GM18870 (cell line): ENCODE results near the gene NOC4L.
"Not testable (repeated sequence)": the region's sequence is repeated elsewhere in the genome, so short reads cannot be mapped to it uniquely, and the experiment has no call there.

Source experiments
- ATAC-seq: cut with Tn5 transposase; IDR thresholded peaks from one replicate; pipeline ENCODE4 v1.9.1; 2021; ENCODE audit warnings: moderate library complexity; ENCODE audit not compliant: unreplicated experiment

NOC4L gene

DNA sequence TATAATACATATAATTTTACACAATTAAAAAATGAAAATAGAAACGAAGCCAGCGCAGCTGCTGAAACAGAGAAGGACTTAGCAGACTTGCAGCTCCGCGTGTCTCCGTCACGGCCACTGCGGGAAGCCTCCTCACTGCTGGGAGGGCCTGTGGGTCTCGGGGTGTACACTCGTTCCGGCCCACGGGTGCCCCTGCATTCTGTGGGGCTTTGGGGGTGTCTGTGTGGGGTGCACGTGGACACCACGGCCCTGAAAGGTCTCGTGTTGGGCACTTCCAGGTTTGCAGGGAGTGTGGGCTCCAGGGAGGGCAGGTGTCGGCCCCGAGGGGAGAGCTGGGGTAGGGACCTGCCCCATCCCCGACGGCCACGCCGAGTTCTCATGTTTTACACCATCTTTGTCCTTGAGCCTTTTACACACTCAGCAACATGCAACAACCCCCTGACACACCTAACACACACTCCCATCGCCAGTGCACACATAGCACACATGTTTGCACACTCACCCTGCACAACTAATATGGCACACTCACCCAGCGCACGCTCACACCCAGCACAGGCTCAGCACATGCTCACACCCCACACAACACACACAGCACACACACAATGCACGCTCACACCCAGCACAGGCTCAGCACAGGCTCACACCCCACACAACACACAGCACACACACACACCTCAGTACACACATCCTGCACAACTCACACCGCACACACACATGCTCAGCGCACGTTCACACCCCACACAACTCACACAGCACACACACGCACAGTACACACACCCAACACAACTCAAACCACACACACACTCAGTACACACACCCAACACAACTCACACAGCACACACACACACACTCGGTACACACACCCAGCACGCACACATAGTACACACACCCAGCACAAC lies 36.6 kb downstream of the NOC4L start:
- no peak for ATAC-seq

DNA sequence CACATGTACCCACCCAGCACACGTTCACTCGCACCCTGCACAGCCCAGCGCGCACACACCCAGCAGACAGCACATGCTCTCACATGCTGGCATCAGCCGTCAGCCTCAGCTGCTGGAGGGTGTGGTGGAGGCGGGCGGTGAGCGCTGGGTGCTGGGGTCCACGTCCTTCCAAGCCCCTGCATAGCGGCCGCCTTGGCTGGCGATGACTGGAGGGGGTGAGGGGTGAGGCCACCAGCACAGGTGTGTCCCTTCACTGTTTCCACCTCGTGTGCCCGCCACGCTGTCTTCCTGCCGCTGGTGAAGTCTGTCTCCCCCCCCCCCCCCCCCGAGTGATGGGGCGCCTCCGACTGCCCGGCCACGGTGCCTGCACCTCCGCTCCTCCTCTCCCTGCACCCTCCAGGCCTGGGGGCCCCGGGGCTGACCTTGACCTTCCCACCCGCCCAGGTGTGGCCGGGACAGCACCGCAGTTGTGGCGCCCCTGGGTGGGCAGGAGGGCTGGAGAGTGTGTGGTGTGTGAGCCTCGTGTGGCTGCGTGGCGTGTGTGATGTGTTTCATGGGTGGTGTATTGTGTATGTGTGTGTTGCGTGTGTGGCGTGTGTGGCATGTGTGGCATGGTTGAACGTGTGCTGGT lies 37.4 kb downstream of the NOC4L start:
- no peak for ATAC-seq

DNA sequence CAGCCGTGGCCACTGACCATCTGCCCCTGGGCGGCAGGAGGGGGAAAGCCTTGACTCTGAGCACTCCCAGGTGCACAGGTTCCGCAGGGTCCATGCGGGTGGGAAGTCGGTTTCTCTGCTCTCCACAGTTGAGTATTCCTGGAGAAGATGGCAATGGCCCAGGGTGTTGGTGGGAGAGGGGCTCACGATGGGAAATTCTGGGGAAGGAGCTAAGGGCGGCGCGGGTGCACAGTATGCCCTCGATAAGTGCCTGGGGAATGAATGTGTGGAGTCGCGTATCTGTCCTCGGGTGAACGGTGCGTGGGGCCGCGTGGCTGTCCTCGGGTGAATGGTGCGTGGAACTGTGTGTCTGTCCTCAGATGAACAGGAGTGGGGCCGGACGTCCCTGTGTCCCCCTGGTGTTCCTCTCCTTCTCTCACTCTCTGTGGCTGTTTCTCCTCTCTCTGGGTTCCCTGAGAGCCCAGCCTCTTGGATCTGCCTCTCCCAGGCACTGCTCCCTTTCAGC lies 38.0 kb downstream of the NOC4L start:
- ATAC-seq = no peak

DNA sequence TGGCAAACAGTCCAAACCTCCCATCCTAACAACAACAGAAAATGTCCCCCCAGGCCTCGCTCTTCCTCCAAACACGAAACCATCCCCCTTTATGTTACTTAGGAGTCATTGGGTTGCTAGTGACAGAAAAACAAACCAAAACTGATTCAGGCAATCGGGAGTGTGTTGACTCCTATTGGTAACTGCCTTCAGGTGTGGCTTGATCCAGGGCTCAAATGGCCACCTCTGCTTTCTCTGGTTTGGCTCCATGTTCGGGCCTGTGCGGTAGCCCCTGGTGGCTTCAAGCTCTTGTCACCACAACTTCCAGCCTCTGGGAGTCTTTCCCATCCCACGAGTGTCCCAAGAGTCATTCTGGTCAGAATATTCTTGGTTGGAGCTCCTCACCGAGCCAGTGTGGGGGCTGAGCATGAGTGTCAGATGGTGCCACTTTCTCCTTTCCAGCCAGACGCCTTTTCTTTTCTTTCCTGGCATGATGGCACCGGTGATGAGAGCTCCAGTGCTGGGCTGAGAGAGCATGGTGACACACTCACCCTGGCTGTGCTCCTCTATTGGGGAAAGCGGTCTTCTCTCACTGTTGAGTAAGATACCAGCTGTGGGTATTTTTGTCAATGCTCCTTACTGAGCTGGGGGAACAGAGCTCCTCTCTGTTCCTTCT lies 38.6 kb downstream of the NOC4L start:
- no peak for ATAC-seq

DNA sequence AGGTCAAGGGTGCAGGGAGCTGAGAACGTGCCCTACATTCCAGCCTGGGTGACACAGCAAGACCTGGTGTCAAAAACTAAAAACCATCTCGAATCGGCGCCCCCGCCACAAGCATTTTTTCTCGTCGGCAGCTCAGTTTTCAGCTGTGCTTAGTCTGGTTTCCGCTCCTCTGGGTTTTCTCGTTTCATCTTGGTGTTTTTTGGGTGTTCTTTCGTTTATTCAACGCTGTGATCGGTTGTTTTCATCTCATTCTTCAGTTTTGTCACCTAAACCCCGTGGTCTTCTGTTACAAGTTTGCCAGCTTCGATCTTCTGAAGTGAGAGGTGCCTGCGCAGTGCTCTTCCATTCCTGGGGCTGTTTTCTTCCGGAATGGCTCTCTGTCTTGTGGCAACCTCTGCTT lies 41.4 kb downstream of the NOC4L start:
- ATAC-seq = no peak

DNA sequence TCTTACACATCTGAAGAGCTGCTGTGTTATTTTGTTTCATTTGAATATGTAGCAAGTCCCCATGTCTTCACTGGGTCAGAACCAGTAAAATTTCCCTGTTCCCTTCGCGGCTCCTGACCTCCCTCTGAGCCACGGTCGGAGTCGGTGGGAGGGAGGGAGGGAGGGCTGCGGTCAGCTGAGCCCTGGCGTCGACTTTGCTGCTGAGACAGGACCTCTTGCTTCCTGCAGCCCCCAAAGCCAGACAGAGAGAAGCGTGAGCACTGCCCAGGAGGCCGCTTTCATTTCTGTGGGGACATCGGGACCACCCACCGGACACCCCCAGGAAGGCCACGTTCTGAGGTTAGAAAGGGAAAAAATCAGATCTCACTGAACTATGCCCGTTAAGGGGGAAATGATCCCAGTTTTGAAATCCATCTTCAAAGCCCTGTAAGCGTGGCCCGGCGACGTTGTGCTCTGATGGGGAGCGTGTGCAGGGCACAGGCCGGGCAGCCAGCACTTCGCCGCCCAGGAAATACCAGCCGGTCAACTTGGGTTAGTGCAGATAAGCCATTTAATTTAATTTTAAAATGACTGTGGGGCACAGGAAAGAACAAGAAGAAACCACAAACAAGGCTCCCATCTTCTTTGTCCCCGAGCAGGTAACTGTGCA lies 42.1 kb downstream of the NOC4L start:
- ATAC-seq = no peak

DNA sequence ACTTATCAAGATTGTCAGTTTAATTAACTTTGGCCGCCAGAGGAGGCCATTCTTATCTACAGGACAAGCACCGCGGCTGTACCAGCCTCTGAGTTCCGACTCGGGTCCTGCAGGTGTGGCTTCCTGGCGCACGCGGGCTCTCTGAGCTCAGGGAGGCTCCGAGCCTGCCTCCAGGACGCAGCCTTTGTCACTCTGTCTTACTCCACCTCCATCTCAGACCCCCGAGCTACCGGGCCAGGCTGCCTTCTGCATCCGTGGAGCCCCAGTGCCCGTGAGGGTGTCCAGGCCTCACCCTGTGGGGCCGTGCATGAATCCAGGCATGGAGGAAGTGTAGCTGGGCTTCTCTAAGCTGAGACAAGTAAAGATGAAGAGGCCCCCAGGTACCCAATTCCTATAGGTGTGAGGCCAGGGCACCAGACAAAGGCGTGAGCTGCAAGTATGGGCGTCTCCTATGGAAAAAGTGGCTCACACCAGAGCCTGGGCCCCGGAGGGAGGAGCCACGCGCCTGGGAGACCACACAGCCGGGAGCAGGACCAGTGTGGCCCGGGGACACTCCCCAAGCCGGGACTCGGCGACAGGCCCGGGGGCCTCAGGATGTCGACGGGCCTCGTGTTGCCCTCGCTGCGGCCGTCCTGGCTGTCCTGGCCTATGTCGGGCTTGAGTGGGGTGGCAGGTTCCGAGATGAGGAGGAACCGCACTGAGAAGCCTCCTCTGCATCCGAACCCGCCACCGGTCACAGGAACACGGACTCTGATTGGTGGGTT lies 42.8 kb downstream of the NOC4L start:
- no peak for ATAC-seq

DNA sequence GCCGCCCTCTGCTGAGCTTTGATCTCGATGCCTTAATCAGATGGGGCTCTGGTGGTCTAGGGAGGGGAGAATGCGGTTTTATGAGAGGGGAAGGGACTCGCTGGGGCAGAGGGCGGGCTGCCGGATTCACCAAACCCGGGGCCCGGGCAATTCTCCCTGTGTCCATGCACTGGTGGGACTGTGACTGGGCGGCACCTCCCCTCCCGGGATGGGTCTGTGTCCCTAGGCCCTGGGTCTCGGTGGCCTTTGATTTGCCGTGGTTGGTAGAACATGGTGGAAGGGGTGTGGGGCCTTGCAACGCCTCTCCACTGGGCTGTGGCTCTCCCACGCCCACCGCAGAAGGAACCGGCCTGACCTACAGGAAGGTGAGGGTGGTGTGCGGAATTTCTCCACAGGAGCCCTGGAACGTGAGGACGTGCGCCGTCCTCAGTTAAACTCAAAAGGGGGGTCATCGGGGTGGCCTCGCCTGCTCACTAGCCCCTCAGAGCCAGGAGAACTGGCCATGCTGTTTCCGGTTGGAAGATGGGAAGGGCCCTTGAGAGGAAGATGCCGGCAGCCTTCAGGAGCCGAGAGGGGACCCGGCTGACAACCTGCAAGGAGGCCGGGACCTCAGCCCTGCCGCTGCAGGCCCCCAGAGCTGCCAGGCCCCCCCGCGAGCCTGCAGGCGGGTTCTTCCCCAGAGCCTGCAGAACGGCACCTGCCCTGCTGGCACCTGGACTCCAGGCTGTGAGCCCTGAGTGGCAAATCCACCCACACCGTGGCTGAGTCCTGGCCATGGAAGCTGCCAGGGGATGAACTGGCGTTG lies 43.6 kb downstream of the NOC4L start:
- no peak for ATAC-seq

DNA sequence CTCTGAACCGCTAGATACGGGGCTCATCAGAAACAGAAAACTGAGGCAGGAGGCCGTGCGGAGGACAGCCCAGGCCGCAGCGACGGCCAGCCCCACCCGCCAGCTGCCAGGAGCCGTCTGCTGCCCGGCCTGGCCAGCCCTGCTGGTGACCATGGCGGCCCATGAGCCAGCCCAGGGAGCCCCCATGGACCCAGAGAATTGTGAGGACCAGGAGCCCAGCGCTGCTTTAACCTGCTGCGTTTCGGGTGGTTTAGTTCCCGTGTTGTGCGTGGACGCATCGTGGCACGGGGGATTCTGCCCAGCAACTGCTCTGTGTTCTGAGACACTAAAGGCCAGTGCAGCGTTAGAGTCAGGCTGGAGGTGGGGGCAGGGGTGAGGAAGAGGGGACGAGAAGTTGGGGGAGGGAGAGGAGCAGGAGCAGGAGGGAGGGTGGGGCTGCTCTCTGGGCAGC lies 44.2 kb downstream of the NOC4L start:
- ATAC-seq = no peak

DNA sequence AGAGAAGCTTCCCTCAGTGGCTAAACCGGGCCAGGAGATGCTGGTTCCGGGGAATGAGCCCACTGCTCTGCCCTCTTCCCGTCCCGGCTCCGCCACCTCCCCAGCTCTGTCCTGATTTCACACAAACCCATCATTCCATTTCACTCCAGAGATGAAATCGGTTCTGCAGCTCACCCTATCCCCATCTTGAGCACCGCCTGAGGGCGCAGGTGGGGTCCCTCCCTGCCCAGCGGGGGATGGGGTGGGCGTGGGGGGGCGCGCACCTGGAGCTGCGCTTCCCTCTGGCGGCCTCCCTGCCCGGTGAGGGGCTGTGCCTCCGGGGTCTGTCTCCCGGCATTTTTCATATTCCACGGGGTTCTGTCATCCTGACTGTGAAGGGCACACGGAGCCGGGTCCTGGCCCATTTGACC lies 44.7 kb downstream of the NOC4L start:
- ATAC-seq = no peak

DNA sequence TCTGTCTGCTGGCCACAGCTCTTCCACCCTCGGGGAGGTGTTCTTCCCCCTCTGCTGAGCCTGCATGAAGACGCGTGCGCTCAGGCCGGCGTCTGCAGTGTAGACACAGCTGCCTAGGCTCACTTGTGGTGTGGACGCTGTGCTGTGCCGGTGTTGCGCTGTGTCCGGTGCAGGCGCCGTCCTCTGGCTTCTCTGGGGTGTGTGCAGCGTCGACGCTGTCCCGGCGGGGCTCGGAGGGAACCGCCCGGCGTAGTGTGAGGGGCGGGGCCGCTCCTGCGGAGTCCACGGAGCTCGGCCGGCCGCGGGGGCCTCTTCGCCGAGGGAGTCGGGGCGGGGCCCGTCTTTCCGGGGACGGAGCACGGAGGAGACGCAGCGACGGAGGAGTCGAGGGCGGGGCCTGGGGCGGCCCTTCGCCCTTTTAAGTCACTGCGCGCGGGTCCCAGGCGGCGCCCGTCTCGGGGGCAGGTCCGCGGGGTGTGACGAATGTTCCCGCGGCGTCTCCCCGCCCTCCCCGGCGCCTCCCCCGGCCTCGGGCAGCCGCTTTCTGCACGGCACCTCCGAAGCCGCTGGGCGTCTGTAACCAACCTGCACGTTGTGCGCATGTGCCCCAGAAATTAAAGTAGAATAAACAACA lies 45.2 kb downstream of the NOC4L start:
- ATAC-seq = no peak

DNA sequence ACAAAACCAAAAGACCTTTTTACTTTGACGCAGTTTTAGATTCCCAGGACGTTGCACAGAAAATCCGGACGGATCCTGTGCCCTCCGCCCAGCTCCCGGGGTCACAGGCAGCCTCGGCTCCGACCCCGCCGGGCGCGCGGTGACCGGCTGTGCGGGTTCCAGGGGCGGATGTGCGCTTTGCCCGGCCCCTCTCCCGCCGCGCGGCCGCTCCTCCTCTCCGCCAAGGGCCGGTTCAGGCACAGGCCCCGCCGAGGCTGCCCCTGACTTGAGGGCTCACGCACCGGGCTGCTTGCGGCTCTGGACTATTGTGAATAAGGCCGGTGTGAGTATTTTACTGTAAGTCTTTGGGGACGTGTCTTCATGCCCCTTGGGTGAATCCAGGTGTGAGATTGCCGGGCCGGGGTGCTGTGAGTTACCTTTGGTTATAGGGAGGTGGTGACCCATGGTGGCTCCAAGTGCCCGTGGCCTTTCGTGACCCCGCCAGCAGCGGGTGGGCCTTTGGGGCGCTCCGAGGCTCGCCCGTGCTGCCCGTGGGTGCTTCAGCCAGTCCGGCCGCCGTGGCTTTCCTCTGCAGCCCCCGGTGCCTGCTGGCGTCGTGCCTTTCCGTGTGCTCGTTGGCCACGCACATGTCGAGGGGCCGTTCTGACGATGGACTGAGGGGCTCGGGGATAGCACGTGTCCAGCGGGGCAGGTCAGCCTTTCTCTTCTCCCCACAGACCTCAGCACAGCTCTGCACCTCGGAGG lies 45.9 kb downstream of the NOC4L start:
- ATAC-seq = no peak

DNA sequence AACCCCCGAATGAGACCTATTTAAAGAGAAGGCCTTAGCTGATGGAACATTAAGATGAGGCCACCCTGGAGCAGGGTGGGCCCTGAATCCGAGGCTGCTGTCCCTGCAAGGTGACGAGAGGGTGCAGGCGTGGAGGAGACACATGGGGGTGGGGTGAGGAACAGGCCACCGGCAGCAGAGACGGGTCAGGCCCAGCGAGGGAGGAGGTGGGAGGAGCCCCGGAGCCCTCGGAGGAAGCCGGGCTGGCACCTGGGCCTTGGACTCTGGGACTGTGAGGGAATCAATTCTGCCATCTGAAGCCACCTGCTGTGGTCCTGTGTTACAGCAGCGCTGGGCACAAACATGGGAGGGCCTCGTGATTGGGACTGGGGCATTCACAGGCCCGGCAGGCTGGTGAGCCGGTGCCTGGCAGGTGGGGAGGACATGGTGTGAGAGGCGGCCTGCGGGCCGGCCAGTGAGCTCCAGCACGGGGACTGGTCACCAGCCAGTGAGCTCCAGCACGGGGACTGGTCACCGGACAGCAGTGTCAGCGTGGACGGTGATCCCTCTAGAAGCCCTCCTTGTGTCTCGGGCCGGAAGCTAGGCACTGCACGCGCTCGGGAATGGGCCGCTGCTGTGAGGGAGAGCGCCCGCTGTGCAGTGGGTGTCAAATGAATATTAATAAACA lies 46.7 kb downstream of the NOC4L start:
- no peak for ATAC-seq

DNA sequence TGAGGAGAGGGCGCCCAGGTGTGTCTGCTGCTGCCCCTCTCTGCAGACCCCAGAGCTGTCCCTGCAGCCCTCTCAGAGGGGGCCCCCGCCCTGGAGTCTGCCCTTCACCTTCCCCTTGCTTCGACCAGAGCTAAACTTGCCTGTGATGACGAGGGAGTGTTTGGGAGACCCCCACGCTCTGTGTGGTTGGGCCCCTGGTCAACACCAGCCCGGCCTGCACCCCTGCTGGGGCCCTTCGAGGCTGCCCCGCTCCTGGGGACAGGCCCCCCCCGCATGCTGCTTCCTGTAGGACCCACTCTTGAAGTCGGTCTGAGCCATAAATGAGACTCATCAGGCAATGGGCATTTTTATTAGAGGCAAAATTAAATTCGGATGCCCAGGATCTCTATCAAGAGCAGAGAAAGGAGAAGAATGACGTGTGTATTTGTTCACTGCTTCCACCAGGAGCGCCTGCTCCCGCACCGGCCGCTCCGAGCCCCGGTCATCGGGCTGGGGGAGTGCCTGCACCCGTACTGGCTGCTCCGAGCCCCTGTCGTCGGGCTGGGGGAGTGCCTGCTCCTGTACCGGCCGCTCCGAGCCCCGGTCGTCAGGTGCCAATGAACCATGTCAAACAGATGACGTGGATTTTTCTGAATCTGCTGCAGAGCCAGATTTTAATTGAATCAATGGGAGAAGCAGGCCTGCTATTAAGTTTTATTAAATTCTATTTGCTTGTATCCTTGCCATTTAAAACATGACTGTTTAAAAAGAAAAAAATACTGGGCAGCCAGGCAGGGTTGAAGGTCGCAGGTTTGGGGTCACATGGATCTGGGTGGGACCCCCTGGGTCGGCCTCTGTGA lies 47.7 kb downstream of the NOC4L start:
- no peak for ATAC-seq

DNA sequence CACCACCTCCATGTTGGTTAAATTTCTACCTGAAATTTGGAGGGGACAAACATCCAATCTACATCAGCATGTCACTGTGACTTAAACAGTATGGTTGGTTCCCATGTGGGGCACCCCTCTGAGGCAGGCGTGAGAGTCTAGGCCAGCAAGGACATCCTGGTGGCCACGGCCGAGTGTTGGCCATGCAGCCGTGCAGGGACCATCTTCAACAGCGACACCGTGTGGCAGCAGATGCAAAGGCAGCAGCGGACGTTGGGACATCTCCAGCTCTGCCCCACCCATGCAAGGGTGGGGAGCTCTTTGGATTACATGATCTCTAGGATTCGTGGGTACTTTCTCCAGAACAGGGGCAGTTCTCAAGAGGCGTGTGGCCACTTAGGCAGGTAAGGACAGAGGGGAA lies 49.8 kb downstream of the NOC4L start:
- no peak for ATAC-seq

DNA sequence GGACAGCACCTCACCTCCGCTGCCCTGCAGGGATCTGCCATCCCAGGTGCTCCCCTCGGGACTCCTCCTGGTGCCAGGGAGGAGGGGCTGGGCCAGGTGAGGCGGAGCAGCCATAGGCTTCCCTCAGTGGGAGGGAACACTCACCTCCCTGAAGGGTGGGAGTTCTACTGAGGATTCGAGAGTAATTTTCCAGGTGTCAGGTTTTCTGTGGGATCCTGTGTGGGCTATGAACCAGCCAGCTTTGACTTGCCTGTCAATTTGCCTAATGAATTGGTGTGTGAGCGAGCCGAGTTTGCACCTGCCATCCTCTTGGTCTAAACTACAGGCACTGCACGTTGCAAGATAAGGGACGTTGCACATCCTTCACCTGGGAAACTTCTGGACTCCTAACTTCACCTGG lies 50.3 kb downstream of the NOC4L start:
- no peak for ATAC-seq

DNA sequence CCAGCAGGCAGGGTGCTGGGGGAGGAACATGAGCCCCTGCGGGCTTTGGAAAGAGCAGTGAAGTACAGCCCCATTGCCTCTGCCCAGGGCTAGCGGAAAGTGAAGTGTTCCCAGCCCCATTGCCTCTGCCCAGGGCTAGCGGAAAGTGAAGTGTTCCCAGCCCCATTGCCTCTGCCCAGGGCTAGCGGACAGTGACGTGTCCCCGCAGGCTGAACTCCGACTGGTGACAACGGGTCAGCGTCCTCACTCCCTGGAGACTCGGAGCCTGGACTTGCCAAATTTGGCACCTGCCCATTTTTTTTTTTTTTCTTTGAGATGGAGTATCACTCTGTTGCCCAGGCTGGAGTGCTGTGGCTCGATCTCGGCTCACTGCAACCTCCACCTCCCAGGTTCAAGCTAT lies 51.0 kb downstream of the NOC4L start:
- ATAC-seq = not testable (repeated sequence)
